NCI-H1930 (cell line): ENCODE data around the gene TCAP.
"Not testable (repeated sequence)": the region's sequence is repeated elsewhere in the genome, so short reads cannot be mapped to it uniquely, and the experiment has no call there.

ENCODE experiments used
- DNase-seq, 2 experiments: peaks; one replicate each; lab custom pipeline; 2025; lab: John Stamatoyannopoulos, UW

The TCAP gene

GRCh38 chr17:39683295-39683939, 18.3 kb downstream of the TCAP start:
- DNase-seq: no peak

- no peak for DNase-seq
Observed at GRCh38 chr17:39684369-39685192, 19.4 kb downstream of the TCAP start.

GRCh38 chr17:39687101-39687545, 22.0 kb downstream of the TCAP start:
- no peak for DNase-seq

- DNase-seq: peak; percentile 85 to 91
Observed at GRCh38 chr17:39687546-39688474, 22.7 kb downstream of the TCAP start, which contains the start of gene PGAP3. PGAP3 (minus strand) TSS chr17:39688057; CDS start chr17:39688014, 43 bp downstream.

GRCh38 chr17:39688475-39688835, 23.3 kb downstream of the TCAP start:
- DNase-seq: no peak

GRCh38 chr17:39688945-39689344, 23.8 kb downstream of the TCAP start:
- DNase-seq: no peak

- no peak for DNase-seq
Observed at GRCh38 chr17:39694593-39694992, 29.4 kb downstream of the TCAP start.

GRCh38 chr17:39695089-39695474, 29.9 kb downstream of the TCAP start:
- no peak for DNase-seq

- no peak for DNase-seq
Observed at GRCh38 chr17:39696731-39697130, 31.6 kb downstream of the TCAP start.

GRCh38 chr17:39697961-39698360, 32.8 kb downstream of the TCAP start:
- DNase-seq: no peak

GRCh38 chr17:39699157-39699817, 34.1 kb downstream of the TCAP start:
- not testable (repeated sequence) for DNase-seq

GRCh38 chr17:39699818-39700147, 34.6 kb downstream of the TCAP start, which contains the start of gene ERBB2:
ERBB2 (plus strand) TSS chr17:39700064; CDS start chr17:39700239, 175 bp downstream.
- no peak for DNase-seq

GRCh38 chr17:39700148-39700987, 35.2 kb downstream of the TCAP start:
- DNase-seq: no peak

- DNase-seq: no peak
Observed at GRCh38 chr17:39701012-39701783, 36.0 kb downstream of the TCAP start.

- DNase-seq: no peak
Observed at GRCh38 chr17:39701784-39702422, 36.8 kb downstream of the TCAP start.

GRCh38 chr17:39702901-39703893, 38.0 kb downstream of the TCAP start:
- no peak for DNase-seq

- no peak for DNase-seq
Observed at GRCh38 chr17:39703913-39704312, 38.8 kb downstream of the TCAP start.

- DNase-seq: no peak
Observed at GRCh38 chr17:39704821-39705551, 39.8 kb downstream of the TCAP start.
